ENCODE measurements around the gene CLCA2.

DNA sequence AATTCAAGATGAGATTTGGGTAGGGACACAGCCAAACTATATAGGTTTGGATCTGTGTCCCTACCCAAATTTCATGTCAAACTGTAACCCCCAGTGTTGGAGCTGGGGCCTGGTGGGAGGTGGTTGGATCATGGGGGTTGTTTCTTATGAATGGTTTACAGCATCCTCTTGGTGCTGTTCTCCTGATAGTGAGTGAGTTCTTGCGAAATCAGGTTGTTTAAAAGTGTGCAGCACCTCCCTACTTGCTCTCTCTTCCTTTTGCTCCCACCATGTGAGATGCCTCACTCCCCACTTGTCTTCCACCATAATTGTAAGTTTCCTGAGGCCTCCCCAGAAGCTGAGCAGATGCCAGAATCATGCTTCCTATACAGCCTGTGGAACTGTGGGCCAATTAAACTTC lies 45.2 kb upstream of the CLCA2 start:
- TF ChIP-seq, protein P1, sequence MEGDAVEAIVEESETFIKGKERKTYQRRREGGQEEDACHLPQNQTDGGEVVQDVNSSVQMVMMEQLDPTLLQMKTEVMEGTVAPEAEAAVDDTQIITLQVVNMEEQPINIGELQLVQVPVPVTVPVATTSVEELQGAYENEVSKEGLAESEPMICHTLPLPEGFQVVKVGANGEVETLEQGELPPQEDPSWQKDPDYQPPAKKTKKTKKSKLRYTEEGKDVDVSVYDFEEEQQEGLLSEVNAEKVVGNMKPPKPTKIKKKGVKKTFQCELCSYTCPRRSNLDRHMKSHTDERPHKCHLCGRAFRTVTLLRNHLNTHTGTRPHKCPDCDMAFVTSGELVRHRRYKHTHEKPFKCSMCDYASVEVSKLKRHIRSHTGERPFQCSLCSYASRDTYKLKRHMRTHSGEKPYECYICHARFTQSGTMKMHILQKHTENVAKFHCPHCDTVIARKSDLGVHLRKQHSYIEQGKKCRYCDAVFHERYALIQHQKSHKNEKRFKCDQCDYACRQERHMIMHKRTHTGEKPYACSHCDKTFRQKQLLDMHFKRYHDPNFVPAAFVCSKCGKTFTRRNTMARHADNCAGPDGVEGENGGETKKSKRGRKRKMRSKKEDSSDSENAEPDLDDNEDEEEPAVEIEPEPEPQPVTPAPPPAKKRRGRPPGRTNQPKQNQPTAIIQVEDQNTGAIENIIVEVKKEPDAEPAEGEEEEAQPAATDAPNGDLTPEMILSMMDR (conservative IDR thresholded peaks at IDR 0.05 in 1 of 2, IDR thresholded peaks at IDR 0.05 in 1 of 2; ENCODE audit: low read depth in 1 of 2, low read length in 2 of 2) = no peak
- no peak for TF ChIP-seq EZH2 (IDR thresholded peaks at IDR 0.05; ENCODE audit: low read length, missing control alignments)
